GM12878 (cell line): ENCODE measurements around the gene ZNF408. TPM values are rescaled to one million over a fixed set of nuclear protein-coding genes. Genes with fewer than 3 reads are reported as not detected.

Experiments
- ATAC-seq: fragments of 200-7000 bp; cut with Tn5 transposase; 3 replicates; pipeline ENCODE4 v1.9.1; 2020; ENCODE audit warnings: mild to moderate bottlenecking, moderate library complexity
- BruUV-seq: library from RNA; stranded (reverse); fragments of 400-500 nt; replicated peaks from 2 replicates; lab custom pipeline; 2021; lab: Mats Ljungman, UMichigan
- CTCF ChIA-PET: fragments of 300-600 bp; sonication (Branson Sonifier 250); formaldehyde crosslinking; extraction: SDS; loops from one replicate; lab custom pipeline; 2021; ENCODE audit warnings: inconsistent platforms; lab: Yijun Ruan, JAX
- POLR2A ChIA-PET: fragments of 350-600 bp; formaldehyde crosslinking; extraction: SDS; loops from one replicate; lab custom pipeline; 2021; ENCODE audit warnings: inconsistent platforms; lab: Charles Lee
- RAD21 ChIA-PET: fragments of 300-600 bp; sonication (Branson Sonifier 250); formaldehyde crosslinking; loops from one replicate; lab custom pipeline; 2023; ENCODE audit warnings: antibody characterized with exemption; ENCODE audit not compliant: unreplicated experiment; lab: Charles Lee
- SMC1A ChIA-PET: fragments of 300-600 bp; sonication (Branson Sonifier 250); formaldehyde crosslinking; loops from one replicate; lab custom pipeline; 2023; ENCODE audit not compliant: unreplicated experiment, uncharacterized antibody; lab: Charles Lee
- DNase-seq: peaks from one replicate; pipeline ENCODE4 v3.0.0-alpha.2; 2011; ENCODE audit warnings: low read depth, low spot score
- FAIRE-seq: peaks from 3 replicates; lab custom pipeline; 2011; peaks lifted over from hg19 to GRCh38; lab: Jason Lieb, UNC
- H2AFZ ChIP-seq: 2 replicates; pipeline ENCODE4 v1.6.0; 2011; ENCODE audit warnings: low read depth, low read length, control low read depth; ENCODE audit not compliant: control insufficient read depth
- H3K27ac ChIP-seq: 2 replicates; pipeline ENCODE4 v1.5.1; 2011; ENCODE audit warnings: control low read depth; ENCODE audit not compliant: control insufficient read depth, insufficient read depth
- H3K27me3 ChIP-seq, 2 experiments: replicated peaks in 1 of 2; 2 replicates each; pipeline versions ENCODE4 v1.6.0 to v1.6.1; 2011; ENCODE audit warnings: low read length in 1 of 2; ENCODE audit not compliant: control insufficient read depth in 2 of 2, insufficient read depth in 2 of 2
- H3K36me3 ChIP-seq, 2 experiments: 2 replicates each; pipeline ENCODE4 v1.5.1; 2011; ENCODE audit warnings: low read length in 1 of 2; ENCODE audit not compliant: control insufficient read depth in 2 of 2, insufficient read depth in 2 of 2
- H3K4me1 ChIP-seq: 2 replicates; pipeline ENCODE4 v1.6.1; 2011; ENCODE audit warnings: mild to moderate bottlenecking, low read length, moderate library complexity, mixed read lengths; ENCODE audit not compliant: control insufficient read depth, insufficient read depth
- H3K4me2 ChIP-seq: 2 replicates; pipeline ENCODE4 v1.6.0; 2011; ENCODE audit warnings: control low read depth; ENCODE audit not compliant: control insufficient read depth, insufficient read depth
- H3K4me3 ChIP-seq: fragments of 200-600 bp; sonication (generic); 2 replicates; pipeline ENCODE4 v1.5.1; 2016
- H3K79me2 ChIP-seq: 2 replicates; pipeline ENCODE4 v1.6.0; 2011; ENCODE audit warnings: low read length; ENCODE audit not compliant: control insufficient read depth, insufficient read depth
- H3K9ac ChIP-seq: 2 replicates; pipeline ENCODE4 v1.8.0; 2011; ENCODE audit warnings: low read length, control low read depth, mixed read lengths; ENCODE audit not compliant: control insufficient read depth, insufficient read depth
- H3K9me3 ChIP-seq: replicated peaks from 3 replicates; pipeline ENCODE4 v1.5.1; 2011; ENCODE audit warnings: mild to moderate bottlenecking, low read length; ENCODE audit not compliant: control insufficient read depth, insufficient read depth
- H4K20me1 ChIP-seq: 2 replicates; pipeline ENCODE4 v1.6.0; 2011; ENCODE audit not compliant: control insufficient read depth, insufficient read depth
- ASH2L ChIP-seq: fragments of 300-600, 200-600 bp; sonication (generic); IDR thresholded peaks from 2 replicates; pipeline ENCODE4 v1.6.1; 2017; ENCODE audit warnings: low read depth, mild to moderate bottlenecking, borderline replicate concordance
- CHD1 ChIP-seq: IDR thresholded peaks from 2 replicates; pipeline ENCODE4 v1.6.1; 2012; ENCODE audit warnings: low read depth, low read length, improper control_type of control experiment
- CUX1 ChIP-seq: IDR thresholded peaks from 2 replicates; pipeline ENCODE4 v1.6.1; 2012; ENCODE audit warnings: improper control_type of control experiment, low read depth, low read length; ENCODE audit not compliant: insufficient replicate concordance
- FOXM1 ChIP-seq: IDR thresholded peaks from 2 replicates; pipeline ENCODE4 v1.6.1; 2012; ENCODE audit warnings: low read depth, mild to moderate bottlenecking, inconsistent platforms, low read length, moderate library complexity
- MTA2 ChIP-seq: fragments of 450-650 bp; IDR thresholded peaks from 2 replicates; pipeline ENCODE4 v1.6.1; 2016; ENCODE audit warnings: low read depth, mild to moderate bottlenecking, moderate library complexity
- RAD51 ChIP-seq: fragments of 450-650 bp; IDR thresholded peaks from 2 replicates; pipeline ENCODE4 v1.6.1; 2016; ENCODE audit warnings: moderate library complexity, mild to moderate bottlenecking, inconsistent platforms
- TCF12 ChIP-seq: IDR thresholded peaks from 2 replicates; pipeline ENCODE4 v1.6.1; 2011; ENCODE audit warnings: low read depth, mild to moderate bottlenecking, low read length
- USF1 ChIP-seq: IDR thresholded peaks from 2 replicates; pipeline ENCODE4 v1.6.1; 2011; ENCODE audit warnings: borderline replicate concordance, low read depth, mild to moderate bottlenecking, moderate library complexity, mixed read lengths, low read length; ENCODE audit not compliant: insufficient read depth; ENCODE audit errors: extremely low read length
- ZBED1 ChIP-seq: IDR thresholded peaks from 2 replicates; pipeline ENCODE4 v1.6.1; 2016; ENCODE audit warnings: borderline replicate concordance
- ZNF24 ChIP-seq: fragments of 450-650 bp; IDR thresholded peaks from 2 replicates; pipeline ENCODE4 v1.6.1; 2017; ENCODE audit warnings: antibody characterized with exemption, mild to moderate bottlenecking
- WGBS: methylation state at CpG from one replicate; pipeline ENCODE4 v1.1.6; 2016; ENCODE audit warnings: low lambda C conversion rate; ENCODE audit not compliant: insufficient replicate concordance, insufficient coverage; ENCODE audit errors: missing lambda C conversion rate; 5-methylcytosine and 5-hydroxymethylcytosine counted together
- in situ Hi-C: fragments of 300-500 bp; cut with MboI; formaldehyde crosslinking; loops from 9 replicates; pipeline ENCODE4 v1.14.3; 2018; ENCODE audit warnings: mixed read lengths
- intact Hi-C: fragments of 100-400 bp; cut with micrococcal nuclease; formaldehyde crosslinking; loops from one replicate; pipeline ENCODE4 v1.14.2; 2022; ENCODE audit not compliant: unreplicated experiment
- polyA plus RNA-seq, 11 experiments: library from polyadenylated mRNA; depleted of rRNA in 4 of 11; unstranded in 6 of 11; stranded (reverse) in 5 of 11; fragments of >200 nt; fragmentation: Nextera tagmentation in 4 of 11; fragmentation: Illumina TruSeq in 1 of 11; extraction: Ambion mirVana in 4 of 11; extraction: Trizol in 1 of 11; gene quantifications; 1 replicate in 1 of 11; 2 replicates in 10 of 11; pipeline versions ENCODE4 v1.2.1 to v1.2.3, GENCODE V29; 2011 to 2016; ENCODE audit warnings: inconsistent platforms in 2 of 11, missing spikeins in 2 of 11, low read depth in 1 of 11
- total RNA-seq, 4 experiments: library from RNA; depleted of rRNA in 3 of 4; stranded (reverse); fragments of >200 nt in 3 of 4; fragmentation: Illumina TruSeq in 1 of 4; extraction: Trizol in 1 of 4; gene quantifications; 2 replicates each; pipeline versions ENCODE4 v1.2.1 to v1.2.3, GENCODE V29; 2013 to 2021

Gene ZNF408
- total and polyA plus RNA-seq, 10 of the 15 experiments (the other 5 are each of a cell fraction or from before 2014, with no cell fraction given), result 0.19 to 11.3 (median 7.2) TPM

- CTCF ChIA-PET, result no interaction called here
- WGBS, result 96% methylated on average over 22 of the region's 22 CpGs
- Histone ChIP-seq H3K4me2 (no peak overlapping the region), H3K79me2 (no peaks in the 10 kb centered on the region), H3K27ac (no peak overlapping the region), H3K9ac (no peak overlapping the region), H3K27me3 (no peaks in the 10 kb centered on the region), H3K9me3 (no peaks in the 10 kb centered on the region), H3K4me1 (no peaks in the 10 kb centered on the region), H3K4me3 (no peak overlapping the region), H3K36me3 (peaks cover 3 to 25% of the 10 kb centered on the region in 2 experiments; a peak in 3 of 4 replicates), H2AFZ (no peak overlapping the region), H4K20me1 (no peaks in the 10 kb centered on the region)
- POLR2A ChIA-PET, result interaction anchor here (0.6 to 1.2 kb wide), 2 partner anchors 10 to 826 kb away, joined by 3 to 6 read pairs; no protein-coding TSS in a partner anchor
- in situ Hi-C loops, result no loop called here
- intact Hi-C loops, result no loop called here
- FAIRE-seq, result no peak
- TF ChIP-seq USF1, result no peak
- TF ChIP-seq FOXM1, result no peak
- TF ChIP-seq CHD1, result no peak
- no peak for TF ChIP-seq RAD51
- TF ChIP-seq ASH2L, result no peak
- no peak for TF ChIP-seq ZBED1
- TF ChIP-seq TCF12, result no peak
- no peak for TF ChIP-seq ZNF24
- no peak for TF ChIP-seq CUX1
- TF ChIP-seq MTA2, result no peak
- no TSS peak for BruUV-seq
- ATAC-seq, result no peak
- RAD21 ChIA-PET, result no interaction called here
- no peak for DNase-seq
- SMC1A ChIA-PET, result no interaction called here
Measured at GRCh38 chr11:46680815-46681214, 20.0 kb upstream of the ZNF408 start.
